H1 (cell line): ENCODE measurements around the gene FGFRL1. TPM values are rescaled to one million over a fixed set of nuclear protein-coding genes. Genes with fewer than 3 reads are reported as not detected.

Source experiments
- CTCF ChIA-PET: fragments of 300-600 bp; sonication (Branson Sonifier 250); formaldehyde crosslinking; loops from one replicate; lab custom pipeline; 2021; ENCODE audit not compliant: partially characterized antibody; lab: Charles Lee
- POLR2A ChIA-PET: fragments of 300-600 bp; sonication (Branson Sonifier 250); formaldehyde crosslinking; loops from one replicate; lab custom pipeline; 2021; ENCODE audit warnings: inconsistent platforms; ENCODE audit not compliant: partially characterized antibody; lab: Charles Lee
- DNase-seq, 2 experiments: peaks; one replicate each; pipeline versions ENCODE4 v3.0.0 to v3.0.0-alpha.2; 2010 to 2022; ENCODE audit warnings: low spot score in 2 of 2, low read depth in 1 of 2, mixed read lengths in 1 of 2
- FAIRE-seq: peaks from 2 replicates; lab custom pipeline; 2011; peaks lifted over from hg19 to GRCh38; lab: Jason Lieb, UNC
- H2AFZ ChIP-seq: 2 replicates; pipeline ENCODE4 v1.8.1; 2012; ENCODE audit warnings: low read length, inconsistent platforms
- H2AK5ac ChIP-seq: 2 replicates; pipeline ENCODE4 v1.6.1; 2013; ENCODE audit warnings: low read depth, low read length
- H2BK120ac ChIP-seq: replicated peaks from 2 replicates; pipeline ENCODE3; 2013; ENCODE audit warnings: low read depth, low read length, inconsistent platforms
- H2BK12ac ChIP-seq: 2 replicates; pipeline ENCODE4 v1.6.1; 2013; ENCODE audit warnings: low read depth, low read length
- H2BK15ac ChIP-seq: 2 replicates; pipeline ENCODE4 v1.6.1; 2013; ENCODE audit warnings: low read length
- H2BK20ac ChIP-seq: 2 replicates; pipeline ENCODE4 v1.6.1; 2013; ENCODE audit warnings: low read length
- H2BK5ac ChIP-seq: 2 replicates; pipeline ENCODE4 v1.6.1; 2013; ENCODE audit warnings: low read depth, low read length
- H3K14ac ChIP-seq: 2 replicates; pipeline ENCODE4 v1.6.1; 2013; ENCODE audit warnings: inconsistent platforms; ENCODE audit not compliant: insufficient read length
- H3K18ac ChIP-seq: 2 replicates; pipeline ENCODE4 v1.6.1; 2013; ENCODE audit warnings: low read length; ENCODE audit errors: extremely low read depth
- H3K23ac ChIP-seq: 2 replicates; pipeline ENCODE4 v1.6.1; 2013; ENCODE audit warnings: inconsistent platforms; ENCODE audit not compliant: insufficient read length
- H3K23me2 ChIP-seq: 2 replicates; pipeline ENCODE4 v1.6.1; 2013; ENCODE audit warnings: low read depth, low read length
- H3K27ac ChIP-seq: 2 replicates; pipeline ENCODE4 v1.6.1; 2011; ENCODE audit warnings: low read depth, low read length, inconsistent platforms
- H3K27me3 ChIP-seq, 4 experiments: replicated peaks in 1 of 4; 1 replicate in 1 of 4; 2 replicates in 3 of 4; pipeline versions ENCODE4 v1.6.1 to v1.8.1; 2011 to 2013; ENCODE audit warnings: low read length in 3 of 4, mild to moderate bottlenecking in 3 of 4, inconsistent platforms in 2 of 4, mixed read lengths in 2 of 4, moderate library complexity in 1 of 4; ENCODE audit not compliant: control insufficient read depth in 3 of 4, insufficient read depth in 3 of 4; ENCODE audit errors: extremely low read depth in 1 of 4
- H3K36me3 ChIP-seq, 4 experiments: 2 replicates each; pipeline versions ENCODE4 v1.6.1 to v1.8.1; 2011 to 2013; ENCODE audit warnings: mild to moderate bottlenecking in 4 of 4, low read length in 3 of 4, moderate library complexity in 2 of 4, control low read depth in 1 of 4, inconsistent platforms in 1 of 4; ENCODE audit not compliant: insufficient read depth in 4 of 4, control insufficient read depth in 2 of 4
- H3K4ac ChIP-seq: replicated peaks from 2 replicates; pipeline ENCODE3; 2013; ENCODE audit warnings: low read length, low read depth, mixed read lengths, inconsistent platforms; ENCODE audit not compliant: insufficient read length
- H3K4me1 ChIP-seq, 4 experiments: replicated peaks in 1 of 4; 1 replicate in 1 of 4; 2 replicates in 3 of 4; pipeline versions ENCODE4 v1.6.1 to v1.8.1; 2011 to 2013; ENCODE audit warnings: low read length in 3 of 4, inconsistent platforms in 2 of 4, mixed read lengths in 1 of 4; ENCODE audit not compliant: insufficient read depth in 4 of 4, control insufficient read depth in 3 of 4
- H3K4me2 ChIP-seq, 2 experiments: 2 replicates each; pipeline versions ENCODE4 v1.6.1 to v1.8.1; 2011 to 2013; ENCODE audit warnings: low read depth in 2 of 2, low read length in 2 of 2, control low read depth in 1 of 2, inconsistent platforms in 1 of 2, mild to moderate bottlenecking in 1 of 2; ENCODE audit not compliant: insufficient read depth in 1 of 2
- H3K4me3 ChIP-seq, 4 experiments: fragments of 200-600, 300-600 bp in 1 of 4; sonication (generic), shearing (Covaris generic), sonication (Bioruptor Twin) in 1 of 4; 2 replicates each; pipeline versions ENCODE4 v1.5.1 to v1.8.1; 2011 to 2016; ENCODE audit warnings: low read length in 4 of 4, low read depth in 3 of 4, control low read depth in 2 of 4, inconsistent platforms in 2 of 4, mild to moderate bottlenecking in 2 of 4, mixed read lengths in 1 of 4, moderate library complexity in 1 of 4; ENCODE audit not compliant: insufficient read depth in 2 of 4; ENCODE audit errors: extremely low read depth in 1 of 4
- H3K56ac ChIP-seq: replicated peaks from 2 replicates; pipeline ENCODE3; 2013; ENCODE audit warnings: low read depth, mild to moderate bottlenecking, mixed read lengths, low read length, inconsistent platforms; ENCODE audit not compliant: insufficient read length
- H3K79me1 ChIP-seq: 2 replicates; pipeline ENCODE4 v1.6.1; 2013; ENCODE audit warnings: low read depth, low read length, control low read depth
- H3K79me2 ChIP-seq, 2 experiments: 2 replicates each; pipeline versions ENCODE4 v1.6.1 to v1.8.1; 2012 to 2013; ENCODE audit warnings: low read length in 2 of 2, mild to moderate bottlenecking in 2 of 2, inconsistent platforms in 1 of 2; ENCODE audit not compliant: insufficient read depth in 2 of 2, control insufficient read depth in 1 of 2
- H3K9ac ChIP-seq, 4 experiments: replicated peaks in 1 of 4; 1 replicate in 1 of 4; 2 replicates in 3 of 4; pipeline versions ENCODE4 v1.6.1 to v1.8.1; 2011 to 2013; ENCODE audit warnings: low read depth in 3 of 4, low read length in 3 of 4, control low read depth in 2 of 4, mild to moderate bottlenecking in 2 of 4, moderate library complexity in 2 of 4, inconsistent platforms in 1 of 4; ENCODE audit errors: extremely low read depth in 1 of 4
- H3K9me3 ChIP-seq, 2 experiments: 2 replicates each; pipeline versions ENCODE4 v1.6.1 to v1.8.1; 2012 to 2013; ENCODE audit warnings: mild to moderate bottlenecking in 2 of 2, moderate library complexity in 2 of 2, control low read depth in 1 of 2, inconsistent platforms in 1 of 2, low read depth in 1 of 2, low read length in 1 of 2, mixed read lengths in 1 of 2; ENCODE audit not compliant: insufficient read depth in 2 of 2
- H4K20me1 ChIP-seq, 2 experiments: replicated peaks in 1 of 2; 2 replicates each; pipeline versions ENCODE3 to v1.8.1; 2011 to 2013; ENCODE audit warnings: inconsistent platforms in 2 of 2, low read length in 2 of 2, mild to moderate bottlenecking in 1 of 2; ENCODE audit not compliant: insufficient read depth in 2 of 2, control insufficient read depth in 1 of 2
- H4K5ac ChIP-seq: 2 replicates; pipeline ENCODE4 v1.6.1; 2013; ENCODE audit warnings: low read length, low read depth, mixed read lengths, inconsistent platforms; ENCODE audit not compliant: insufficient read length
- H4K8ac ChIP-seq: 2 replicates; pipeline ENCODE4 v1.8.0; 2013; ENCODE audit warnings: mild to moderate bottlenecking, moderate library complexity, low read length, inconsistent platforms; ENCODE audit not compliant: insufficient read depth; ENCODE audit errors: extremely low read depth
- H4K91ac ChIP-seq: replicated peaks from 2 replicates; pipeline ENCODE3; 2013; ENCODE audit warnings: low read length, mixed read lengths, inconsistent platforms; ENCODE audit not compliant: insufficient read length
- ASH2L ChIP-seq: fragments of 200-600, 300-600 bp; sonication (generic); IDR thresholded peaks from one replicate; pipeline ENCODE4 v1.7.1; 2017; ENCODE audit warnings: low read length
- CEBPB ChIP-seq: IDR thresholded peaks from 2 replicates; pipeline ENCODE4 v1.6.1; 2012; ENCODE audit warnings: low read depth, low read length
- CREB1 ChIP-seq: IDR thresholded peaks from 2 replicates; pipeline ENCODE4 v1.6.1; 2012; ENCODE audit warnings: inconsistent platforms
- CTCF ChIP-seq, 3 experiments: IDR thresholded peaks; 1 replicate in 2 of 3; 2 replicates in 1 of 3; pipeline versions ENCODE4 v1.5.1 to v1.6.1; 2011; ENCODE audit warnings: low read length in 3 of 3, mild to moderate bottlenecking in 3 of 3, inconsistent platforms in 2 of 3, low read depth in 1 of 3, moderate library complexity in 1 of 3; ENCODE audit not compliant: insufficient read depth in 1 of 3; ENCODE audit errors: control extremely low read depth in 1 of 3
- EGR1 ChIP-seq: IDR thresholded peaks from 2 replicates; pipeline ENCODE4 v1.6.1; 2011; ENCODE audit warnings: low read depth, low read length, borderline replicate concordance
- GABPA ChIP-seq: IDR thresholded peaks from 2 replicates; pipeline ENCODE4 v1.6.1; 2011; ENCODE audit warnings: mild to moderate bottlenecking, low read length, moderate library complexity, borderline replicate concordance; ENCODE audit not compliant: insufficient read depth
- JUND ChIP-seq: IDR thresholded peaks from 2 replicates; pipeline ENCODE4 v1.6.1; 2011; ENCODE audit warnings: mild to moderate bottlenecking, improper control_type of control experiment, low read length
- MAX ChIP-seq: IDR thresholded peaks from 2 replicates; pipeline ENCODE4 v1.6.1; 2012; ENCODE audit warnings: inconsistent platforms
- RAD21 ChIP-seq, 2 experiments: IDR thresholded peaks in 1 of 2; conservative IDR thresholded peaks in 1 of 2; 2 replicates each; pipeline ENCODE4 v1.6.1; 2011; ENCODE audit warnings: low read depth in 2 of 2, low read length in 2 of 2, improper control_type of control experiment in 1 of 2, inconsistent platforms in 1 of 2, mild to moderate bottlenecking in 1 of 2, moderate library complexity in 1 of 2
- WGBS, 2 experiments: shearing (Covaris generic) in 1 of 2; methylation state at CpG; one replicate each; pipeline versions ENCODE4 v1.1.6 to v1.1.7; 2013 to 2015; ENCODE audit warnings: low lambda C conversion rate in 2 of 2, mixed read lengths in 2 of 2, inconsistent platforms in 1 of 2, low coverage in 1 of 2, missing lambda C conversion rate in 1 of 2; ENCODE audit not compliant: insufficient replicate concordance in 2 of 2, insufficient coverage in 1 of 2, insufficient read length in 1 of 2; ENCODE audit errors: extremely low coverage in 1 of 2, missing lambda C conversion rate in 1 of 2; 5-methylcytosine and 5-hydroxymethylcytosine counted together
- polyA plus RNA-seq, 7 experiments: library from polyadenylated mRNA; depleted of rRNA in 3 of 7; stranded (reverse) in 5 of 7; unstranded in 2 of 7; fragments of >200 nt in 5 of 7; fragments of 200-250 nt in 2 of 7; gene quantifications; 1 replicate in 5 of 7; 2 replicates in 1 of 7; 4 replicates in 1 of 7; pipeline versions ENCODE4 v1.2.1 to v1.2.3, GENCODE V29; 2011 to 2013; ENCODE audit warnings: missing spikeins in 2 of 7, mixed read lengths in 2 of 7
- total RNA-seq: library from RNA; stranded (reverse); fragmentation: NEBNext Ultra II Directional; extraction: Animal tissue kit (Norgen Biotek cat#: 25700); gene quantifications from 2 replicates; pipeline ENCODE4 v1.2.1, GENCODE V29; 2021

FGFRL1 gene
- total and polyA plus RNA-seq, 2 of the 8 experiments (the other 6 are each of a cell fraction or from before 2014, with no cell fraction given) = 18.9 to 34.6 TPM

GRCh38 chr4:1050486-1051213, 39.2 kb downstream of the FGFRL1 start:
- no peaks in the 10 kb centered on the region for H3K36me3 ChIP-seq
- DNase-seq = peak in 1 of 2 experiments; percentile 93
- no peak overlapping the region for H3K23ac ChIP-seq
- H2BK12ac ChIP-seq = 0 out of 2 replicates have a peak overlapping the region, but pooled peaks have one; percentile 28
- H3K4me3 ChIP-seq = no peak overlapping the region
- H3K27me3 ChIP-seq = peaks cover 0 to 26% (median 16%) of the 10 kb centered on the region in 4 experiments; a peak in 6 of 7 replicates
- H3K23me2 ChIP-seq = no peaks in the 10 kb centered on the region
- H3K79me2 ChIP-seq = no peaks in the 10 kb centered on the region
- ChIA-PET CTCF (interaction anchor here (0.7 to 1.8 kb wide), 12 partner anchors 11 to 240 kb away, joined by 3 to 7 read pairs (median 3); partner anchors contain the start of gene FGFRL1), POLR2A (no interaction called here)
- H2BK5ac ChIP-seq = no peak overlapping the region
- H2BK20ac ChIP-seq = no peak overlapping the region
- H4K5ac ChIP-seq = no peak overlapping the region
- H3K4me1 ChIP-seq = peaks cover 0 to 4% (median 1%) of the 10 kb centered on the region in 4 experiments; a peak in 2 of 7 replicates
- H3K4me2 ChIP-seq = peak overlapping the region in 1 of 2 experiments; percentile 54; a peak in 3 of 4 replicates
- WGBS, 2 experiments = 56% methylated on average over 38 of the region's 40 CpGs; no CpG with 5 or more reads in 1 of the 2 experiments
- no peak overlapping the region for H3K14ac ChIP-seq
- H4K91ac ChIP-seq = no peak overlapping the region
- no peak overlapping the region for H3K56ac ChIP-seq
- H4K8ac ChIP-seq = no peak overlapping the region
- no peak overlapping the region for H2BK120ac ChIP-seq
- no peak overlapping the region for H3K9ac ChIP-seq
- no peaks in the 10 kb centered on the region for H3K9me3 ChIP-seq
- H3K18ac ChIP-seq = no peak overlapping the region
- H2AK5ac ChIP-seq = no peak overlapping the region
- peaks cover 0 to 2% of the 10 kb centered on the region in 2 experiments for H4K20me1 ChIP-seq
- H3K27ac ChIP-seq = no peak overlapping the region
- H2BK15ac ChIP-seq = no peak overlapping the region
- H3K4ac ChIP-seq = no peak overlapping the region
- FAIRE-seq = no peak
- 0 out of 2 replicates have a peak overlapping the region, but pooled peaks have one; percentile 18 for H2AFZ ChIP-seq
- H3K79me1 ChIP-seq = no peaks in the 10 kb centered on the region
- TF ChIP-seq MAX = peak; percentile 22; the same call in 1 of the 2 replicates
- peak; percentile 36 for TF ChIP-seq ASH2L
- peak; percentile 52 to 70 for TF ChIP-seq RAD21 (IDR thresholded peaks at IDR 0.05 in 1 of 2, conservative IDR thresholded peaks at IDR 0.05 in 1 of 2; ENCODE audit: low read depth in 2 of 2, low read length in 2 of 2)
- TF ChIP-seq CTCF (IDR thresholded peaks at IDR 0.05; ENCODE audit: control extremely low read depth in 1 of 3, insufficient read depth in 1 of 3, low read depth in 1 of 3, low read length in 3 of 3) = peak in 2 of 3 experiments; percentile 74; a peak in 3 of 4 replicates
- TF ChIP-seq JUND = no peak
- TF ChIP-seq CEBPB = peak; percentile 80
- TF ChIP-seq EGR1 = no peak
- TF ChIP-seq GABPA = peak; percentile 74; the same call in 1 of the 2 replicates
- TF ChIP-seq CREB1 = 0 out of 2 replicates have a peak, but pooled peaks have one; percentile 40
